22Rv1 (cell line): ENCODE measurements around the gene MAP3K7CL.
"Not testable (repeated sequence)": the region's sequence is repeated elsewhere in the genome, so short reads cannot be mapped to it uniquely, and the experiment has no call there.

Experiments used
- H3K27ac ChIP-seq: fragments of 450-650 bp; 2 replicates; pipeline ENCODE4 v1.5.1; 2017
- ZFX ChIP-seq: fragments of 450-650 bp; IDR thresholded peaks from 2 replicates; pipeline ENCODE4 v1.6.1; 2017; ENCODE audit warnings: antibody characterized with exemption, borderline replicate concordance
- TF ChIP-seq, protein P1 (sequence below): fragments of 450-650 bp; IDR thresholded peaks from 2 replicates; pipeline ENCODE4 v1.5.1; 2017; ENCODE audit warnings: mild to moderate bottlenecking

The MAP3K7CL gene

GRCh38 chr21:29155933-29156260, 25.5 kb downstream of the MAP3K7CL start:
- TF ChIP-seq ZFX: no peak
- TF ChIP-seq, protein P1, sequence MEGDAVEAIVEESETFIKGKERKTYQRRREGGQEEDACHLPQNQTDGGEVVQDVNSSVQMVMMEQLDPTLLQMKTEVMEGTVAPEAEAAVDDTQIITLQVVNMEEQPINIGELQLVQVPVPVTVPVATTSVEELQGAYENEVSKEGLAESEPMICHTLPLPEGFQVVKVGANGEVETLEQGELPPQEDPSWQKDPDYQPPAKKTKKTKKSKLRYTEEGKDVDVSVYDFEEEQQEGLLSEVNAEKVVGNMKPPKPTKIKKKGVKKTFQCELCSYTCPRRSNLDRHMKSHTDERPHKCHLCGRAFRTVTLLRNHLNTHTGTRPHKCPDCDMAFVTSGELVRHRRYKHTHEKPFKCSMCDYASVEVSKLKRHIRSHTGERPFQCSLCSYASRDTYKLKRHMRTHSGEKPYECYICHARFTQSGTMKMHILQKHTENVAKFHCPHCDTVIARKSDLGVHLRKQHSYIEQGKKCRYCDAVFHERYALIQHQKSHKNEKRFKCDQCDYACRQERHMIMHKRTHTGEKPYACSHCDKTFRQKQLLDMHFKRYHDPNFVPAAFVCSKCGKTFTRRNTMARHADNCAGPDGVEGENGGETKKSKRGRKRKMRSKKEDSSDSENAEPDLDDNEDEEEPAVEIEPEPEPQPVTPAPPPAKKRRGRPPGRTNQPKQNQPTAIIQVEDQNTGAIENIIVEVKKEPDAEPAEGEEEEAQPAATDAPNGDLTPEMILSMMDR: no peak
- H3K27ac ChIP-seq: no peak overlapping the region

GRCh38 chr21:29157080-29157479, 26.6 kb downstream of the MAP3K7CL start:
- no peak overlapping the region for H3K27ac ChIP-seq
- TF ChIP-seq, protein P1: no peak
- no peak for TF ChIP-seq ZFX

DNA sequence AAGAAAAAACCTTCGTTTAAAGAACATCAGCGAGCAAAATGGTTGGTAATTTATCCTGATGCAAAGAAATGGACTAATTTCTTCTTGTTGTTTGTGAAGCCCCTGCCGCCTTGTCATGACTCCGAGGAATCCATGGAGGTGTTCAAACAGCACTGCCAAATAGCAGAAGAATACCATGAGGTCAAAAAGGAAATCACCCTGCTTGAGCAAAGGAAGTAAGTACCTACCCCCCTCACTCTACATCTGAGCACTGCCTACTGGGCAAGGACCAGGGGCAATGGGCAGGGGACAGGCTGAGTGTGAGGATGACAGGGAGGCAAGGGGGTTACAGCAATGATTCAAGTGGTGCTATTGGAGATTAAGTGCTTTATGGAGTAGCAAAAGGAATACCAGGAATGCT, 29.4 kb downstream of the MAP3K7CL start:
- TF ChIP-seq ZFX: no peak
- TF ChIP-seq, protein P1: no peak
- no peak overlapping the region for H3K27ac ChIP-seq

DNA sequence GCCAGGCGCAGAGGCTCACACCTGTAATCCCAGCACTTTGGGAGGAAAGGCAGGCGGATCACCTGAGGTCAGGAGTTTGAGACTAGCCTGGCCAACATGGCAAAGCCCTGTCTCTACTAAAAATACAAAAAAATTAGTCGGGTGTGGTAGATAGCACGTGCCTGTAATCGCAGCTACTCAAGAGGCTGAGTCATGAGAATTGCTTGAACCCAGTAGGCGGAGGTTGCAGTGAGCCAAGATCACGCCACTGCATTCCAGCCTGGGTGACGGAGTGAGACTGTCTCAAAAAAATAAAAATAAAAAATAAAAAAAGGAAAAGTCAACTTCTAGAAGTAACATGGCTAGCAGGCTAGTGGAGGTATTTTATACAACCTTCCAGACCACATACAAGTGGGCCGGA, 32.4 kb downstream of the MAP3K7CL start:
- H3K27ac ChIP-seq: not testable (repeated sequence)

DNA sequence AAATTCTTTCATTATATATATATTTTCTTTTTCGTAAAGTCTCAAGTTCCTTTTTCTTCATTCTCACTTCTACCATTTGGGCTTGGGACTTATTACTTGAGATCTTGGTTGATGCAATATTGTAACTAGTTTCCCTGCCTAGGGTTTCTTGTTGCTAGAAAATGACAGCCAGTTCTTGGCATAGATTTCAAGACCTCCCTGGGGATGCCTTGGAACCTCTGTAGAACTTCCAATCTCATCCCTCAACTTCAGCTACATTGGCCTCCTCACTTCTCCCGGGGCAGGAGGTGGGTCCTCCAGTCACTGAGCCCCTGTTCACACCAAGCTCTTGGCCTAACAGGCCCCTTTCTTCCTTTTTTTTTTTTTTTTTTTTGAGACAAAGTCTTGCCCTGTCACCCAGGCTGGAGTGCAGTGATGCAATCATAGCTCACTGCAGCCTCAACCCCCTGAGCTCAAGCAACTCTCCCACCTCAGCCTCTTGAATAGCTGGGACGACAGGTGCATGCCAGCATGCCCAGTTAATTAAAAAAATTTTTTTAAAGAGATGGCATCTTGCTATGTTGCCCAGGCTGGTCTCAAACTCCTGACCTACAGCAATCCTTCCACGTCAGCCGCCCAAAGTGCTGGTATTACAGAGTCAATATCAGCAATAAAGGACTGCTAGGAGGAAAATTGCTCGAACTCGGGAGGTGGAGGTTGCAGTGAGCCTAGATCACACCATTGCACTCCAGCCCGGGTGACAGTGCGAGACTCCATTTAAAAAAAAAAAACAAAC, 33.1 kb downstream of the MAP3K7CL start:
- no peak overlapping the region for H3K27ac ChIP-seq
- TF ChIP-seq ZFX: no peak
- TF ChIP-seq, protein P1: no peak

- TF ChIP-seq ZFX: no peak
- TF ChIP-seq, protein P1: peak; percentile 89
- no peak overlapping the region for H3K27ac ChIP-seq
These were observed 34.0 kb downstream of the MAP3K7CL start for GRCh38 chr21:29164323-29164942.

DNA sequence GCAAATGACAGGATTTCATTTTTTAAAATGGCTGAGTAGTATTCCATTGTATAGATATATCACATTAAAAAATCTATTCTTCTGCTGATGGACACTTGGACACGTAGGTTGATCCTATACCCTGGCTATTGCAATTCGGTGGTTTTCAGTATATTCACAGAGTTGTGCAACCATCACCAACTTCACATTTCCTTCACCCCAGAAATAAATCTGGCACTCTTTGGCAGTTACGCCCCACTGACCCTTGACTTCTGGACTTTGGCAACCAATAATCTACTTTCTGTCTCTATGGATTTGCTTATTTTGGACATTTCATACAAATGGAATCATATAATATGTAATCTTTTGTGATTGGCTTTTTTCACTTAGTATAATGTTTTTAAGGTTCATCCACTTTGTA, 35.9 kb downstream of the MAP3K7CL start:
- TF ChIP-seq ZFX: no peak
- no peak overlapping the region for H3K27ac ChIP-seq

- no peak for TF ChIP-seq ZFX
- TF ChIP-seq, protein P1: no peak
- no peak overlapping the region for H3K27ac ChIP-seq
These were observed 36.4 kb downstream of the MAP3K7CL start for GRCh38 chr21:29166853-29167252.

DNA sequence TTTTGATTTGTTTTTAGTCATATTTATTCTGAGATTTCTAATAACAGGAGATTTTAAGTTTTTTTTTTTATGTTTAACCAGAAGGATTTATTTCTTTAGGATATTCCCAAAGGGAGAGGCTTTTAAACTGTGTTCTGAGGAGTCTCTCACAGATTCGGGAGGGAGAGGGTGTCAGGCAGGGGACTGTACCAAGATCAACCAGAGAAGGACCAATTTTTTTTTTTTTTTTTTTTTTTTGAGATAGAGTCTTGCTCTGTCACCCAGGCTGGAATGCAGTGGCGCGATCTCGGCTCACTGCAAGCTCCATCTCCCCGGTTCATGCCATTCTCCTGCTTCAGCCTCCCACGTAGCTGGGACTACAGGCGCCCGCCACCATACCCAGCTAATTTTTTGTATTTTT, 37.0 kb downstream of the MAP3K7CL start:
- H3K27ac ChIP-seq: not testable (repeated sequence)
